ENCODE data around the gene AGMO.

AGMO gene

DNA sequence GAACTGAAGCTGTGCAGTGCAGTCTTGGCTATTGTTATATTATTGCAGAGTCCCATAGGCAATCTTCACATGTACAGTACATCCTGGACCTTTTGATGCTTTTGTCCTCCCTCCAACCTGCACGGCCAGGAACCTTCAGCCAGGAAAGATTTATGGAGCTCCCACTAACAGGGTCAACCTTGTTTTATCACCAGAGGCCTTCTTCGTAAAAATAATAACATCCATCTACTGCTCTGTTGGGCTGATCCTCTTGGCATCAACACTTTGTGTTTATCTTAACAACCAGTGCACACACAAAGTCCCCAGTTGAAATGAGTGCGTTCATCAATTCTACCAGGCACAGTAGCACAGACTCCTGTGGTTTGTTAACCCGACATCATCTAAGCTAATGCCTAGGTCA is 72.4 kb downstream of the AGMO start:
- Histone ChIP-seq H3K4me1 (ENCODE audit: control insufficient read depth, low read length) (no peaks in the 10 kb centered on the region), H3K4me2 (ENCODE audit: low read length) (no peak overlapping the region), H3K36me3 (ENCODE audit: control insufficient read depth, low read length) (no peaks in the 10 kb centered on the region), H3K79me2 (ENCODE audit: control insufficient read depth, low read length) (no peaks in the 10 kb centered on the region), H3K9me3 (ENCODE audit: control insufficient read depth, insufficient read depth, low read length) (no peaks in the 10 kb centered on the region), H3K9me2 (replicated peaks; ENCODE audit: control insufficient read depth, low read length) (no peaks in the 10 kb centered on the region), H3K27me3 (ENCODE audit: control insufficient read depth, low read length) (no peaks in the 10 kb centered on the region), H3K27ac (ENCODE audit: low read depth, low read length) (no peak overlapping the region), H3K4me3 (ENCODE audit: low read length) (no peak overlapping the region), H4K20me1 (ENCODE audit: control insufficient read depth, insufficient read depth, low read depth, low read length) (no peaks in the 10 kb centered on the region), H3F3A (ENCODE audit: control insufficient read depth, insufficient read depth) (no peaks in the 10 kb centered on the region)
- no peak for TF ChIP-seq EZH2phosphoT487 (IDR thresholded peaks at IDR 0.05; ENCODE audit: borderline replicate concordance, low read length)
- TF ChIP-seq, protein P1, sequence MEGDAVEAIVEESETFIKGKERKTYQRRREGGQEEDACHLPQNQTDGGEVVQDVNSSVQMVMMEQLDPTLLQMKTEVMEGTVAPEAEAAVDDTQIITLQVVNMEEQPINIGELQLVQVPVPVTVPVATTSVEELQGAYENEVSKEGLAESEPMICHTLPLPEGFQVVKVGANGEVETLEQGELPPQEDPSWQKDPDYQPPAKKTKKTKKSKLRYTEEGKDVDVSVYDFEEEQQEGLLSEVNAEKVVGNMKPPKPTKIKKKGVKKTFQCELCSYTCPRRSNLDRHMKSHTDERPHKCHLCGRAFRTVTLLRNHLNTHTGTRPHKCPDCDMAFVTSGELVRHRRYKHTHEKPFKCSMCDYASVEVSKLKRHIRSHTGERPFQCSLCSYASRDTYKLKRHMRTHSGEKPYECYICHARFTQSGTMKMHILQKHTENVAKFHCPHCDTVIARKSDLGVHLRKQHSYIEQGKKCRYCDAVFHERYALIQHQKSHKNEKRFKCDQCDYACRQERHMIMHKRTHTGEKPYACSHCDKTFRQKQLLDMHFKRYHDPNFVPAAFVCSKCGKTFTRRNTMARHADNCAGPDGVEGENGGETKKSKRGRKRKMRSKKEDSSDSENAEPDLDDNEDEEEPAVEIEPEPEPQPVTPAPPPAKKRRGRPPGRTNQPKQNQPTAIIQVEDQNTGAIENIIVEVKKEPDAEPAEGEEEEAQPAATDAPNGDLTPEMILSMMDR (IDR thresholded peaks at IDR 0.05; ENCODE audit: low read depth, low read length, poor library complexity, severe bottlenecking): no peak

DNA sequence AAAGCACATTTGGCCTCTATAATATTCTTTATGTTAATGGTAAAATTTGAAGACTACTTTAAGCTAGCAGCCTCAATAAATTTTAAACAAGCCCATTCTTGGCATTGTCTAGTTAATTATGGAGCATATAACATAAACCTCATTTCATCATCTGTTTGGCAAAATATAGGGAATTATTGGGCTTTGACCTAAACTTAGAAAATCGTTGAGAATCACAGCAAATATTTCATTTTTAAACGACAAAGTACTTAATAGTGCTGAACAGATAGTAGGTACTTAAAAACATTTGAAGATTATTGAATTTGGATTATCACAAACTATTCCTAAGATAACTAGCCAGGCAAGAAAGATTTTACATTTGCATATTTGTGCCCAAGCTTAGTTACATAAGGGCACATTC is 73.4 kb downstream of the AGMO start:
- Histone ChIP-seq H3K9me3 (ENCODE audit: control insufficient read depth, insufficient read depth, low read length) (no peaks in the 10 kb centered on the region), H3K4me3 (ENCODE audit: low read length) (no peak overlapping the region), H4K20me1 (ENCODE audit: control insufficient read depth, insufficient read depth, low read depth, low read length) (no peaks in the 10 kb centered on the region), H3F3A (ENCODE audit: control insufficient read depth, insufficient read depth) (no peaks in the 10 kb centered on the region), H3K36me3 (ENCODE audit: control insufficient read depth, low read length) (no peaks in the 10 kb centered on the region), H3K9me2 (replicated peaks; ENCODE audit: control insufficient read depth, low read length) (no peaks in the 10 kb centered on the region), H3K4me2 (ENCODE audit: low read length) (no peak overlapping the region), H3K27ac (ENCODE audit: low read depth, low read length) (no peak overlapping the region), H3K79me2 (ENCODE audit: control insufficient read depth, low read length) (no peaks in the 10 kb centered on the region), H3K27me3 (ENCODE audit: control insufficient read depth, low read length) (no peaks in the 10 kb centered on the region), H3K4me1 (ENCODE audit: control insufficient read depth, low read length) (no peaks in the 10 kb centered on the region)
- no peak for TF ChIP-seq EZH2phosphoT487 (IDR thresholded peaks at IDR 0.05; ENCODE audit: borderline replicate concordance, low read length)
- TF ChIP-seq, protein P1 (IDR thresholded peaks at IDR 0.05; ENCODE audit: low read depth, low read length, poor library complexity, severe bottlenecking): no peak

DNA sequence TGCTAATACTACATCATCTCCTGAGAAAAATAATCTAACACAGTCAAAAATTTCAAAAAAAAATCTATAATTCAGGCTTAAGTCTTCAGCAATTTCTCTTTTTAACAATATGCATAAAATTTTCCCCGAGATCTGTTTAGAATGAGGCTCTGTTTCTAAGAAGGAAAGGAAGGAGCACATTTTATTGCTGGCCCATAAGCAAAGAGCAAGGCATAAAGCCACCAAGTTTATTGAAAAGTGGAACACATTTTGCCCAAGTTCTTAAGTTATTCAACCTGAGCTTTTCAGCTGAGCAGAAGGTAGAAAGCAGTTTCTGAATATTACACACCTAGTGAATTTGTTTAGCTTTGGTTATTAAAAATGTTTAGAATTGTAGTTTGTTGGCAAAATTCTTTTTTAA is 73.9 kb downstream of the AGMO start:
- Histone ChIP-seq H3K4me3 (ENCODE audit: low read length) (no peak overlapping the region), H3F3A (ENCODE audit: control insufficient read depth, insufficient read depth) (no peaks in the 10 kb centered on the region), H3K27ac (ENCODE audit: low read depth, low read length) (no peak overlapping the region), H3K4me1 (ENCODE audit: control insufficient read depth, low read length) (no peaks in the 10 kb centered on the region), H3K36me3 (ENCODE audit: control insufficient read depth, low read length) (no peaks in the 10 kb centered on the region), H3K27me3 (ENCODE audit: control insufficient read depth, low read length) (no peaks in the 10 kb centered on the region), H3K9me3 (ENCODE audit: control insufficient read depth, insufficient read depth, low read length) (no peaks in the 10 kb centered on the region), H3K79me2 (ENCODE audit: control insufficient read depth, low read length) (no peaks in the 10 kb centered on the region), H3K4me2 (ENCODE audit: low read length) (no peak overlapping the region), H3K9me2 (replicated peaks; ENCODE audit: control insufficient read depth, low read length) (no peaks in the 10 kb centered on the region), H4K20me1 (ENCODE audit: control insufficient read depth, insufficient read depth, low read depth, low read length) (no peaks in the 10 kb centered on the region)
- TF ChIP-seq EZH2phosphoT487 (IDR thresholded peaks at IDR 0.05; ENCODE audit: borderline replicate concordance, low read length): no peak
- TF ChIP-seq, protein P1 (IDR thresholded peaks at IDR 0.05; ENCODE audit: low read depth, low read length, poor library complexity, severe bottlenecking): no peak

DNA sequence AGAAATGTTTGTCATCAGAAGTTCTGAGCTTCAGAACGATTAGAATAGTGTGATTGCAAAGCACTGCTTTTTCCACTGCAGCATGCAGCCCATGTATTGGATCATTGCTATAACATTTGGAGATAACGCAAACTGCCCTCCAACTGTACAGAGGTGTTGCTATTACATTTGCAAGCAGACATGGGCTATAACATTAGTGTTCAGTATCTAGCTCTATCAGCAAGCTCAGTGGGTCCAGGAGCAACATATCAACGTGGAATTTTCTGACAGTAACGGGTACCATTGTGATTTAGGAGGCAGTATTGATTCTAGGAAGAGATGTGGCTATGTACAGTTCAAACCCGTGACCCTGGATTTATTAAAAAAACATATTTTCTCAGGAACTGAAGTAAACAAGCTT is 75.8 kb downstream of the AGMO start:
- no peaks in the 10 kb centered on the region for H3K79me2 ChIP-seq (ENCODE audit: control insufficient read depth, low read length)
- no peaks in the 10 kb centered on the region for H3K9me2 ChIP-seq (replicated peaks; ENCODE audit: control insufficient read depth, low read length)
- no peaks in the 10 kb centered on the region for H3K9me3 ChIP-seq (ENCODE audit: control insufficient read depth, insufficient read depth, low read length)
- TF ChIP-seq EZH2phosphoT487 (IDR thresholded peaks at IDR 0.05; ENCODE audit: borderline replicate concordance, low read length): no peak
- TF ChIP-seq, protein P1 (IDR thresholded peaks at IDR 0.05; ENCODE audit: low read depth, low read length, poor library complexity, severe bottlenecking): no peak
- no peaks in the 10 kb centered on the region for H3K36me3 ChIP-seq (ENCODE audit: control insufficient read depth, low read length)
- no peaks in the 10 kb centered on the region for H3K4me1 ChIP-seq (ENCODE audit: control insufficient read depth, low read length)
- H4K20me1 ChIP-seq (ENCODE audit: control insufficient read depth, insufficient read depth, low read depth, low read length): no peaks in the 10 kb centered on the region
- no peaks in the 10 kb centered on the region for H3K27me3 ChIP-seq (ENCODE audit: control insufficient read depth, low read length)
- H3K4me2 ChIP-seq (ENCODE audit: low read length): no peak overlapping the region
- no peak overlapping the region for H3K27ac ChIP-seq (ENCODE audit: low read depth, low read length)
- H3F3A ChIP-seq (ENCODE audit: control insufficient read depth, insufficient read depth): no peaks in the 10 kb centered on the region
- no peak overlapping the region for H3K4me3 ChIP-seq (ENCODE audit: low read length)
